GM12878 (cell line): ENCODE data around the gene SH3YL1. TPM values are rescaled to one million over a fixed set of nuclear protein-coding genes. Genes with fewer than 3 reads are reported as not detected.

ENCODE experiments used
- ATAC-seq: fragments of 200-7000 bp; cut with Tn5 transposase; 3 replicates; pipeline ENCODE4 v1.9.1; 2020; ENCODE audit warnings: mild to moderate bottlenecking, moderate library complexity
- BruUV-seq: library from RNA; stranded (reverse); fragments of 400-500 nt; replicated peaks from 2 replicates; lab custom pipeline; 2021; lab: Mats Ljungman, UMichigan
- CTCF ChIA-PET: fragments of 300-600 bp; sonication (Branson Sonifier 250); formaldehyde crosslinking; extraction: SDS; loops from one replicate; lab custom pipeline; 2021; ENCODE audit warnings: inconsistent platforms; lab: Yijun Ruan, JAX
- POLR2A ChIA-PET: fragments of 350-600 bp; formaldehyde crosslinking; extraction: SDS; loops from one replicate; lab custom pipeline; 2021; ENCODE audit warnings: inconsistent platforms; lab: Charles Lee
- RAD21 ChIA-PET: fragments of 300-600 bp; sonication (Branson Sonifier 250); formaldehyde crosslinking; loops from one replicate; lab custom pipeline; 2023; ENCODE audit warnings: antibody characterized with exemption; ENCODE audit not compliant: unreplicated experiment; lab: Charles Lee
- SMC1A ChIA-PET: fragments of 300-600 bp; sonication (Branson Sonifier 250); formaldehyde crosslinking; loops from one replicate; lab custom pipeline; 2023; ENCODE audit not compliant: unreplicated experiment, uncharacterized antibody; lab: Charles Lee
- DNase-seq: peaks from one replicate; pipeline ENCODE4 v3.0.0-alpha.2; 2011; ENCODE audit warnings: low read depth, low spot score
- FAIRE-seq: peaks from 3 replicates; lab custom pipeline; 2011; peaks lifted over from hg19 to GRCh38; lab: Jason Lieb, UNC
- H2AFZ ChIP-seq: 2 replicates; pipeline ENCODE4 v1.6.0; 2011; ENCODE audit warnings: low read depth, low read length, control low read depth; ENCODE audit not compliant: control insufficient read depth
- H3K27ac ChIP-seq: 2 replicates; pipeline ENCODE4 v1.5.1; 2011; ENCODE audit warnings: control low read depth; ENCODE audit not compliant: control insufficient read depth, insufficient read depth
- H3K27me3 ChIP-seq, 2 experiments: replicated peaks in 1 of 2; 2 replicates each; pipeline versions ENCODE4 v1.6.0 to v1.6.1; 2011; ENCODE audit warnings: low read length in 1 of 2; ENCODE audit not compliant: control insufficient read depth in 2 of 2, insufficient read depth in 2 of 2
- H3K36me3 ChIP-seq, 2 experiments: 2 replicates each; pipeline ENCODE4 v1.5.1; 2011; ENCODE audit warnings: low read length in 1 of 2; ENCODE audit not compliant: control insufficient read depth in 2 of 2, insufficient read depth in 2 of 2
- H3K4me1 ChIP-seq: 2 replicates; pipeline ENCODE4 v1.6.1; 2011; ENCODE audit warnings: mild to moderate bottlenecking, low read length, moderate library complexity, mixed read lengths; ENCODE audit not compliant: control insufficient read depth, insufficient read depth
- H3K4me2 ChIP-seq: 2 replicates; pipeline ENCODE4 v1.6.0; 2011; ENCODE audit warnings: control low read depth; ENCODE audit not compliant: control insufficient read depth, insufficient read depth
- H3K4me3 ChIP-seq: fragments of 200-600 bp; sonication (generic); 2 replicates; pipeline ENCODE4 v1.5.1; 2016
- H3K79me2 ChIP-seq: 2 replicates; pipeline ENCODE4 v1.6.0; 2011; ENCODE audit warnings: low read length; ENCODE audit not compliant: control insufficient read depth, insufficient read depth
- H3K9ac ChIP-seq: 2 replicates; pipeline ENCODE4 v1.8.0; 2011; ENCODE audit warnings: low read length, control low read depth, mixed read lengths; ENCODE audit not compliant: control insufficient read depth, insufficient read depth
- H3K9me3 ChIP-seq: replicated peaks from 3 replicates; pipeline ENCODE4 v1.5.1; 2011; ENCODE audit warnings: mild to moderate bottlenecking, low read length; ENCODE audit not compliant: control insufficient read depth, insufficient read depth
- H4K20me1 ChIP-seq: 2 replicates; pipeline ENCODE4 v1.6.0; 2011; ENCODE audit not compliant: control insufficient read depth, insufficient read depth
- HDAC6 ChIP-seq: fragments of 200-600 bp; sonication (generic); IDR thresholded peaks from one replicate; pipeline ENCODE4 v1.8.0; 2017; ENCODE audit warnings: antibody characterized with exemption; ENCODE audit not compliant: unreplicated experiment
- MEF2A ChIP-seq: IDR thresholded peaks from 2 replicates; pipeline ENCODE4 v1.6.1; 2011; ENCODE audit warnings: low read depth, mild to moderate bottlenecking, low read length, moderate library complexity; ENCODE audit not compliant: insufficient read depth
- MXI1 ChIP-seq: fragments of 150-350 bp; IDR thresholded peaks from 2 replicates; pipeline ENCODE4 v1.6.1; 2011; ENCODE audit warnings: low read depth, mild to moderate bottlenecking, inconsistent platforms, low read length, improper control_type of control experiment
- TCF12 ChIP-seq: IDR thresholded peaks from 2 replicates; pipeline ENCODE4 v1.6.1; 2011; ENCODE audit warnings: low read depth, mild to moderate bottlenecking, low read length
- WGBS: methylation state at CpG from one replicate; pipeline ENCODE4 v1.1.6; 2016; ENCODE audit warnings: low lambda C conversion rate; ENCODE audit not compliant: insufficient replicate concordance, insufficient coverage; ENCODE audit errors: missing lambda C conversion rate; 5-methylcytosine and 5-hydroxymethylcytosine counted together
- in situ Hi-C: fragments of 300-500 bp; cut with MboI; formaldehyde crosslinking; loops from 9 replicates; pipeline ENCODE4 v1.14.3; 2018; ENCODE audit warnings: mixed read lengths
- intact Hi-C: fragments of 100-400 bp; cut with micrococcal nuclease; formaldehyde crosslinking; loops from one replicate; pipeline ENCODE4 v1.14.2; 2022; ENCODE audit not compliant: unreplicated experiment
- polyA plus RNA-seq, 11 experiments: library from polyadenylated mRNA; depleted of rRNA in 4 of 11; unstranded in 6 of 11; stranded (reverse) in 5 of 11; fragments of >200 nt; fragmentation: Nextera tagmentation in 4 of 11; fragmentation: Illumina TruSeq in 1 of 11; extraction: Ambion mirVana in 4 of 11; extraction: Trizol in 1 of 11; gene quantifications; 1 replicate in 1 of 11; 2 replicates in 10 of 11; pipeline versions ENCODE4 v1.2.1 to v1.2.3, GENCODE V29; 2011 to 2016; ENCODE audit warnings: inconsistent platforms in 2 of 11, missing spikeins in 2 of 11, low read depth in 1 of 11
- total RNA-seq, 4 experiments: library from RNA; depleted of rRNA in 3 of 4; stranded (reverse); fragments of >200 nt in 3 of 4; fragmentation: Illumina TruSeq in 1 of 4; extraction: Trizol in 1 of 4; gene quantifications; 2 replicates each; pipeline versions ENCODE4 v1.2.1 to v1.2.3, GENCODE V29; 2013 to 2021
- TF ChIP-seq, protein P1 (sequence below): fragments of 450-650 bp; IDR thresholded peaks from 2 replicates; pipeline ENCODE4 v1.6.1; 2018; ENCODE audit warnings: mild to moderate bottlenecking, low read depth, moderate library complexity; ENCODE audit not compliant: partially characterized antibody
- TF ChIP-seq, protein P2 (sequence below): IDR thresholded peaks from 2 replicates; pipeline ENCODE4 v1.6.1; 2011; ENCODE audit warnings: borderline replicate concordance, low read depth, mild to moderate bottlenecking, moderate library complexity, mixed read lengths, low read length; ENCODE audit not compliant: insufficient read depth; ENCODE audit errors: extremely low read length

The SH3YL1 gene
- total and polyA plus RNA-seq, 10 of the 15 experiments (the other 5 are each of a cell fraction or from before 2014, with no cell fraction given) = 12.2 to 22.4 (median 17.2) TPM

DNA sequence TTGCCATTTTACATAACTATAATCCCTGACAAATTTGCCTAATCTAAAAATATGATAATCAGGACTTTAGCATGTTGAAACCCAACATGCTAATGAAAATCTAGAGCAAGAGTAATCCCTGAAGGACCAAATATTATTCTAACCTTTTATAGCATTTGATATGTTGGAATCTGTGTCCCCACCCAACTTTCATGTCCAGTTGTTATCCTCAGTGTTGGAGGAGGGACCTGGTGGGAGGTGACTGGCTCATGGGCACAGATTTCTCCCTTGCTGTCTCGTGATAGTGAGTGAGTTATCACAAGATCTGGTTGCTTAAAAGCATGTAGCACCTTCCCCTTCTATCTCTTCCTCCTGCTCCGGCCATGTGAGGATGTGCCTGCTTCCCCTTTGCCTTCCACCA, 59.8 kb downstream of the SH3YL1 start:
- ATAC-seq (no peak), FAIRE-seq (no peak), DNase-seq (no peak)
- Histone ChIP-seq H3K4me2 (no peak overlapping the region), H3K79me2 (no peaks in the 10 kb centered on the region), H3K27me3 (no peaks in the 10 kb centered on the region; a peak in 1 of 4 replicates), H3K9me3 (no peaks in the 10 kb centered on the region; the same call in 2 of the 3 replicates), H3K36me3 (no peaks in the 10 kb centered on the region), H3K9ac (no peak overlapping the region), H3K27ac (no peak overlapping the region), H4K20me1 (no peaks in the 10 kb centered on the region), H3K4me3 (no peak overlapping the region), H2AFZ (no peak overlapping the region), H3K4me1 (no peaks in the 10 kb centered on the region)
- no TSS peak for BruUV-seq
- ChIA-PET SMC1A (interaction anchor here (1.0 kb wide), 1 partner anchor 11 kb away, joined by 3 read pairs; no protein-coding TSS in a partner anchor), CTCF (no interaction called here), RAD21 (no interaction called here), POLR2A (no interaction called here)
- 0% methylated on average over 2 of the region's 2 CpGs for WGBS
- intact Hi-C loops = no loop called here
- in situ Hi-C loops = no loop called here
- no peak for TF ChIP-seq TCF12
- TF ChIP-seq MXI1 = no peak
- no peak for TF ChIP-seq HDAC6
- no peak for TF ChIP-seq MEF2A
- TF ChIP-seq, protein P1, sequence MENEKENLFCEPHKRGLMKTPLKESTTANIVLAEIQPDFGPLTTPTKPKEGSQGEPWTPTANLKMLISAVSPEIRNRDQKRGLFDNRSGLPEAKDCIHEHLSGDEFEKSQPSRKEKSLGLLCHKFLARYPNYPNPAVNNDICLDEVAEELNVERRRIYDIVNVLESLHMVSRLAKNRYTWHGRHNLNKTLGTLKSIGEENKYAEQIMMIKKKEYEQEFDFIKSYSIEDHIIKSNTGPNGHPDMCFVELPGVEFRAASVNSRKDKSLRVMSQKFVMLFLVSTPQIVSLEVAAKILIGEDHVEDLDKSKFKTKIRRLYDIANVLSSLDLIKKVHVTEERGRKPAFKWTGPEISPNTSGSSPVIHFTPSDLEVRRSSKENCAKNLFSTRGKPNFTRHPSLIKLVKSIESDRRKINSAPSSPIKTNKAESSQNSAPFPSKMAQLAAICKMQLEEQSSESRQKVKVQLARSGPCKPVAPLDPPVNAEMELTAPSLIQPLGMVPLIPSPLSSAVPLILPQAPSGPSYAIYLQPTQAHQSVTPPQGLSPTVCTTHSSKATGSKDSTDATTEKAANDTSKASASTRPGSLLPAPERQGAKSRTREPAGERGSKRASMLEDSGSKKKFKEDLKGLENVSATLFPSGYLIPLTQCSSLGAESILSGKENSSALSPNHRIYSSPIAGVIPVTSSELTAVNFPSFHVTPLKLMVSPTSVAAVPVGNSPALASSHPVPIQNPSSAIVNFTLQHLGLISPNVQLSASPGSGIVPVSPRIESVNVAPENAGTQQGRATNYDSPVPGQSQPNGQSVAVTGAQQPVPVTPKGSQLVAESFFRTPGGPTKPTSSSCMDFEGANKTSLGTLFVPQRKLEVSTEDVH = no peak
- TF ChIP-seq, protein P2, sequence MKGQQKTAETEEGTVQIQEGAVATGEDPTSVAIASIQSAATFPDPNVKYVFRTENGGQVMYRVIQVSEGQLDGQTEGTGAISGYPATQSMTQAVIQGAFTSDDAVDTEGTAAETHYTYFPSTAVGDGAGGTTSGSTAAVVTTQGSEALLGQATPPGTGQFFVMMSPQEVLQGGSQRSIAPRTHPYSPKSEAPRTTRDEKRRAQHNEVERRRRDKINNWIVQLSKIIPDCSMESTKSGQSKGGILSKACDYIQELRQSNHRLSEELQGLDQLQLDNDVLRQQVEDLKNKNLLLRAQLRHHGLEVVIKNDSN = no peak
